ENCODE measurements around the gene ZNF592.

- TF ChIP-seq CTCF (IDR thresholded peaks at IDR 0.05) (no peak), CEBPB (IDR thresholded peaks at IDR 0.05) (no peak), CHD4 (IDR thresholded peaks at IDR 0.05; ENCODE audit: borderline replicate concordance) (no peak), POLR2A (IDR thresholded peaks at IDR 0.05; ENCODE audit: low read length) (no peak), HMGXB4 (CRISPR knock-in tag; IDR thresholded peaks at IDR 0.05; ENCODE audit: borderline replicate concordance) (no peak)
These were observed 82.6 kb downstream of the ZNF592 start for GRCh38 chr15:84831028-84831427.
